ENCODE measurements around the gene MARS2.
"Not testable (repeated sequence)": the region's sequence is repeated elsewhere in the genome, so short reads cannot be mapped to it uniquely, and the experiment has no call there.

MARS2 gene

GRCh38 chr2:197675246-197675645 lies 29.9 kb upstream of the MARS2 start, which contains the start of gene RFTN2:
Gene RFTN2 (minus strand): TSS chr2:197675587. CDS start chr2:197675458, 129 bp downstream.
- H3K9me3 ChIP-seq: no peaks in the 10 kb centered on the region
- H3K27ac ChIP-seq: no peak within 1 kb of the TSS

DNA sequence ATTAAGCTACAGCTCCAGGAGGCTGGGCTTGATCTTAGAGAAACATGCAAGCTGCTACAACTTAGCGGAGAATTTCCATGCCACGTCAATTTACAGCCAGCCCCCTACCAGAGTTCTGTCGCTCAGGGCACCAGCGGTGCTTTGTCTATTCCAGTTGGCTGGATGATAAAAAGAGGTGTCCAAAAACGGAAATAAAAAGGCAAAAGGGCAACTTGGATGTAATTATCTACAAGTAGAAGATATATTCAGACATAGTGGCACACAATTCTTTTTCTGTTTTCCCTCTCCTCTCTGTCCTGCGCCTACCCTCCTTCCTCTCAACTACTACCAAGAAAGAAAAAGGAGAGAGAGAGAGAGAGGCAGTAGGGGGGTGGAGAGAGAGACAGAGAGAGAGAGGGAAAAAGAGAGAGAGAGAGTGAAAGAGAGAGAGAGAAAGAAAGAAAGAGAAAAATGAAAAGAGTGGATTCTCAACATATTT lies 29.4 kb upstream of the MARS2 start:
- TF ChIP-seq, protein P1, sequence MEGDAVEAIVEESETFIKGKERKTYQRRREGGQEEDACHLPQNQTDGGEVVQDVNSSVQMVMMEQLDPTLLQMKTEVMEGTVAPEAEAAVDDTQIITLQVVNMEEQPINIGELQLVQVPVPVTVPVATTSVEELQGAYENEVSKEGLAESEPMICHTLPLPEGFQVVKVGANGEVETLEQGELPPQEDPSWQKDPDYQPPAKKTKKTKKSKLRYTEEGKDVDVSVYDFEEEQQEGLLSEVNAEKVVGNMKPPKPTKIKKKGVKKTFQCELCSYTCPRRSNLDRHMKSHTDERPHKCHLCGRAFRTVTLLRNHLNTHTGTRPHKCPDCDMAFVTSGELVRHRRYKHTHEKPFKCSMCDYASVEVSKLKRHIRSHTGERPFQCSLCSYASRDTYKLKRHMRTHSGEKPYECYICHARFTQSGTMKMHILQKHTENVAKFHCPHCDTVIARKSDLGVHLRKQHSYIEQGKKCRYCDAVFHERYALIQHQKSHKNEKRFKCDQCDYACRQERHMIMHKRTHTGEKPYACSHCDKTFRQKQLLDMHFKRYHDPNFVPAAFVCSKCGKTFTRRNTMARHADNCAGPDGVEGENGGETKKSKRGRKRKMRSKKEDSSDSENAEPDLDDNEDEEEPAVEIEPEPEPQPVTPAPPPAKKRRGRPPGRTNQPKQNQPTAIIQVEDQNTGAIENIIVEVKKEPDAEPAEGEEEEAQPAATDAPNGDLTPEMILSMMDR (IDR thresholded peaks at IDR 0.05): no peak
- Histone ChIP-seq H3K4me3 (ENCODE audit: low read depth in 1 of 2, low read length in 1 of 2) (no peak overlapping the region), H3K27ac (no peak overlapping the region)

More at GRCh38 chr2:197675246-197675645, 29.9 kb upstream of the MARS2 start, which contains the start of gene RFTN2:
- H3K4me1 ChIP-seq (ENCODE audit: control insufficient read depth in 1 of 2, insufficient read depth in 1 of 2, low read depth in 1 of 2, low read length in 1 of 2): no peaks in the 10 kb centered on the region
- no peaks in the 10 kb centered on the region for H3K36me3 ChIP-seq
- no peak within 1 kb of the TSS for H3K4me3 ChIP-seq (ENCODE audit: low read depth in 1 of 2, low read length in 1 of 2)
- peaks cover 18% of the 10 kb centered on the region for H3K27me3 ChIP-seq
- TF ChIP-seq, protein P1 (IDR thresholded peaks at IDR 0.05): no peak

DNA sequence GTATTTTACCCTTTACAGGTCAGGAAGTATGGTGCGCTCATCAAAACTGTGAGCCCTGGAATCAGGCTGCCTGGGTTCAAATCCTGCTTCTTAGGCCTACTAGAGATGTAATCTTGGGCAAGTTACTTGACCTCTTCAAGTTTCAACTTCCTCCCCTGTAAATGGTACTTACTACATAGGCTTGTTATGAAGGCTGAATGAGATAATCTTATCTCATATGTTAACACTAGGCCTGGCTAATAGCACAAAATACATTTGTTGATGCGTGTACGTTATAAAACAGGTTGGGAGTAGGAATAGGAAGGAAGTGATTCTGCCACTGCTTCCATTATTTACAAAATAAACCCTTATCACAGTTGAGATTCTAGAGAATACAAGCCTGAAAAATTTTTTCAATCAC lies 28.1 kb upstream of the MARS2 start:
- Histone ChIP-seq H3K36me3 (no peaks in the 10 kb centered on the region), H3K4me3 (ENCODE audit: low read depth in 1 of 2, low read length in 1 of 2) (no peak overlapping the region), H3K27ac (no peak overlapping the region), H3K27me3 (peaks cover 18% of the 10 kb centered on the region), H3K9me3 (no peaks in the 10 kb centered on the region), H3K4me1 (ENCODE audit: control insufficient read depth in 1 of 2, insufficient read depth in 1 of 2, low read depth in 1 of 2, low read length in 1 of 2) (no peaks in the 10 kb centered on the region)
- TF ChIP-seq, protein P1 (IDR thresholded peaks at IDR 0.05): no peak

More for the DNA sequence above, 29.4 kb upstream of the MARS2 start:
- Histone ChIP-seq H3K36me3 (no peaks in the 10 kb centered on the region), H3K4me1 (ENCODE audit: control insufficient read depth in 1 of 2, insufficient read depth in 1 of 2, low read depth in 1 of 2, low read length in 1 of 2) (no peaks in the 10 kb centered on the region), H3K27me3 (peaks cover 18% of the 10 kb centered on the region), H3K9me3 (no peaks in the 10 kb centered on the region)

DNA sequence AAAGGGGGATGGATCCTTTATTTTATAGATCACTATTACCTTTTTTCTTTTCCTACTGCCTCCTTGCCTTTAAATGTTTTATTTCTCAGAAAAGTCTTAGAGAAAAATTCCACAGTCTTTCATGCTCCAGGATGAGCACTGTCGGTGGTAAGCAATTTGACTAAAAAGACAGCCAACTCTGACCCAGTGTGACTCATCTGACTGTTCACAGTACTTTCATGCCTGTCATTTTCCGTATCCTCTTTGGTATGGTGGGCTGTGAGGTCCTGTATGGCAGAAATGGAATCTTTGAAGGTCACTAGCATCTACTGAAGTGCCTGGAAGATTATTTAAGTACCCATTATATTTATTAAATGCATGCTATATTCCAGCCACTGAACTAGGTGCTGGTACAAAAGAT lies 27.7 kb upstream of the MARS2 start:
- peaks cover 18% of the 10 kb centered on the region for H3K27me3 ChIP-seq
- no peak overlapping the region for H3K4me3 ChIP-seq (ENCODE audit: low read depth in 1 of 2, low read length in 1 of 2)
- TF ChIP-seq, protein P1 (IDR thresholded peaks at IDR 0.05): no peak
- no peaks in the 10 kb centered on the region for H3K9me3 ChIP-seq
- H3K36me3 ChIP-seq: no peaks in the 10 kb centered on the region
- no peak overlapping the region for H3K27ac ChIP-seq
- no peaks in the 10 kb centered on the region for H3K4me1 ChIP-seq (ENCODE audit: control insufficient read depth in 1 of 2, insufficient read depth in 1 of 2, low read depth in 1 of 2, low read length in 1 of 2)

DNA sequence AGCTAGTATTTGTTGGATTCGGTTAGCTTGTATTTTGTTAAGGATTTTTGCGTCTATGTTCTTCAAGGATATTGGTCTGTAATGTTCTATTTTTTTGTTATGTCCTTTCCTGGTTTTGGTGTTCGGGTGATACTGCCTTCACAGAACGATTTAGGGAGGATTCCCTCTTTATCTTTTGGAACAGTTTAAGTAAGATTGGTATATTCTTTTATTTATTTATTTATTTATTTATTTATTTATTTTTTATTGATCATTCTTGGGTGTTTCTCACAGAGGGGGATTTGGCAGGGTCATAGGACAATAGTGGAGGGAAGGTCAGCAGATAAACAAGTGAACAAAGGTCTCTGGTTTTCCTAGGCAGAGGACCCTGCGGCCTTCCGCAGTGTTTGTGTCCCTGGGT lies 10.0 kb upstream of the MARS2 start:
- not testable (repeated sequence) for H3K4me3 ChIP-seq (ENCODE audit: low read depth in 1 of 2, low read length in 1 of 2); H3K27me3 ChIP-seq; H3K36me3 ChIP-seq; H3K9me3 ChIP-seq; H3K4me1 ChIP-seq (ENCODE audit: control insufficient read depth in 1 of 2, insufficient read depth in 1 of 2, low read depth in 1 of 2, low read length in 1 of 2); H3K27ac ChIP-seq

GRCh38 chr2:197695971-197696370 lies 9.2 kb upstream of the MARS2 start:
- H3K27ac ChIP-seq; H3K36me3 ChIP-seq; H3K4me1 ChIP-seq (ENCODE audit: control insufficient read depth in 1 of 2, insufficient read depth in 1 of 2, low read depth in 1 of 2, low read length in 1 of 2); H3K27me3 ChIP-seq; H3K9me3 ChIP-seq; H3K4me3 ChIP-seq (ENCODE audit: low read depth in 1 of 2, low read length in 1 of 2): not testable (repeated sequence)

GRCh38 chr2:197696571-197696970 lies 8.6 kb upstream of the MARS2 start:
- H3K36me3 ChIP-seq; H3K27me3 ChIP-seq; H3K4me1 ChIP-seq (ENCODE audit: control insufficient read depth in 1 of 2, insufficient read depth in 1 of 2, low read depth in 1 of 2, low read length in 1 of 2); H3K9me3 ChIP-seq; H3K4me3 ChIP-seq (ENCODE audit: low read depth in 1 of 2, low read length in 1 of 2); H3K27ac ChIP-seq: not testable (repeated sequence)

GRCh38 chr2:197699724-197700123 lies 5.4 kb upstream of the MARS2 start:
- H3K9me3 ChIP-seq; H3K4me1 ChIP-seq (ENCODE audit: control insufficient read depth in 1 of 2, insufficient read depth in 1 of 2, low read depth in 1 of 2, low read length in 1 of 2); H3K27me3 ChIP-seq; H3K27ac ChIP-seq; H3K4me3 ChIP-seq (ENCODE audit: low read depth in 1 of 2, low read length in 1 of 2); H3K36me3 ChIP-seq: not testable (repeated sequence)

All from neutrophil (primary cell).